Right atrium auricular region (tissue), 2 donors: ENCODE measurements around the gene FOLR1. TPM values are rescaled to one million over a fixed set of nuclear protein-coding genes. Genes with fewer than 3 reads are reported as not detected.
"Not testable (repeated sequence)": the region's sequence is repeated elsewhere in the genome, so short reads cannot be mapped to it uniquely, and the experiment has no call there.

Experiments used
- DNase-seq: peaks from one replicate; pipeline ENCODE4 v3.0.0-alpha.2; 2019; ENCODE audit warnings: low spot score
- H3K27ac ChIP-seq, 2 donors: fragments of 200-600 bp; sonication (generic); 1 replicate in 1 of 2; 2 replicates in 1 of 2; pipeline ENCODE4 v1.5.1; 2016 to 2019
- H3K27me3 ChIP-seq, 2 donors: fragments of 200-600 bp; sonication (generic); one replicate each; pipeline versions ENCODE4 v1.5.1 to v1.6.0; 2017 to 2019
- H3K36me3 ChIP-seq: fragments of 200-600 bp; sonication (generic); one replicate; pipeline ENCODE4 v1.5.1; 2016
- H3K4me1 ChIP-seq, 2 donors: fragments of 200-600 bp; sonication (generic); one replicate each; pipeline versions ENCODE4 v1.5.1 to v1.6.0; 2017 to 2019
- H3K4me3 ChIP-seq, 2 donors: fragments of 200-600 bp; sonication (generic); 1 replicate in 1 of 2; 2 replicates in 1 of 2; pipeline ENCODE4 v1.5.1; 2017 to 2019; ENCODE audit warnings: mild to moderate bottlenecking in 1 of 2, moderate library complexity in 1 of 2
- H3K9me3 ChIP-seq, 2 donors: fragments of 200-600 bp; sonication (generic); one replicate each; pipeline ENCODE4 v1.5.1; 2019
- total RNA-seq, 2 donors: library from RNA; depleted of rRNA; stranded (reverse); fragments of >200 nt; gene quantifications; one replicate each; pipeline ENCODE4 v1.1.0, GENCODE V29; 2016
- TF ChIP-seq, protein P1 (sequence below), 2 donors: fragments of 200-600 bp; sonication (generic); IDR thresholded peaks; one replicate each; pipeline ENCODE4 v1.5.1; 2019; ENCODE audit warnings: antibody characterized with exemption in 2 of 2

Gene FOLR1
- total RNA-seq, 2 donors from 2014 or later: not detected

DNA sequence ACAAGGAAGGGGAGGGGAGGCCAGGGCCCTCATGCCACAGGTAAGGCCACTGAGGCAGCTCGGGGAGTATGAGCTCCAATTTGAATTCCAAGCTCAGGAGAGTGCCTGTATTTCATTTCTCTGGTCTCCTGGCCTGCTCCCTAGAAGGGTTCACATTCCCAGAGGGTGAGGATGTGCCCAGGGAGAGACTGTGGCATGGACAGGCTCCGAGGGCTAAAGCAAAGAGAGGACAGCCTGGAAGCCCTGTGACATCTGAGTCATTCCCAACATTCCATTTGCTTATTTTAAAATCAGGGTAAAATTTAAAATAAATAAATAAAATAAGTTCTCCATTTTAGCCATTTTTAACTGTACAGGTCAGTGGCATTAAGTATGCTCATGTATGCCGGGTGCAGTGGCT lies 18.6 kb upstream of the FOLR1 start:
- TF ChIP-seq, protein P1, sequence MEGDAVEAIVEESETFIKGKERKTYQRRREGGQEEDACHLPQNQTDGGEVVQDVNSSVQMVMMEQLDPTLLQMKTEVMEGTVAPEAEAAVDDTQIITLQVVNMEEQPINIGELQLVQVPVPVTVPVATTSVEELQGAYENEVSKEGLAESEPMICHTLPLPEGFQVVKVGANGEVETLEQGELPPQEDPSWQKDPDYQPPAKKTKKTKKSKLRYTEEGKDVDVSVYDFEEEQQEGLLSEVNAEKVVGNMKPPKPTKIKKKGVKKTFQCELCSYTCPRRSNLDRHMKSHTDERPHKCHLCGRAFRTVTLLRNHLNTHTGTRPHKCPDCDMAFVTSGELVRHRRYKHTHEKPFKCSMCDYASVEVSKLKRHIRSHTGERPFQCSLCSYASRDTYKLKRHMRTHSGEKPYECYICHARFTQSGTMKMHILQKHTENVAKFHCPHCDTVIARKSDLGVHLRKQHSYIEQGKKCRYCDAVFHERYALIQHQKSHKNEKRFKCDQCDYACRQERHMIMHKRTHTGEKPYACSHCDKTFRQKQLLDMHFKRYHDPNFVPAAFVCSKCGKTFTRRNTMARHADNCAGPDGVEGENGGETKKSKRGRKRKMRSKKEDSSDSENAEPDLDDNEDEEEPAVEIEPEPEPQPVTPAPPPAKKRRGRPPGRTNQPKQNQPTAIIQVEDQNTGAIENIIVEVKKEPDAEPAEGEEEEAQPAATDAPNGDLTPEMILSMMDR (IDR thresholded peaks at IDR 0.05): no peak
- H3K4me3 ChIP-seq: no peak overlapping the region
- H3K36me3 ChIP-seq: no peaks in the 10 kb centered on the region
- no peaks in the 10 kb centered on the region for H3K4me1 ChIP-seq
- no peaks in the 10 kb centered on the region for H3K27me3 ChIP-seq
- DNase-seq: no peak
- H3K9me3 ChIP-seq: no peaks in the 10 kb centered on the region
- no peak overlapping the region for H3K27ac ChIP-seq

DNA sequence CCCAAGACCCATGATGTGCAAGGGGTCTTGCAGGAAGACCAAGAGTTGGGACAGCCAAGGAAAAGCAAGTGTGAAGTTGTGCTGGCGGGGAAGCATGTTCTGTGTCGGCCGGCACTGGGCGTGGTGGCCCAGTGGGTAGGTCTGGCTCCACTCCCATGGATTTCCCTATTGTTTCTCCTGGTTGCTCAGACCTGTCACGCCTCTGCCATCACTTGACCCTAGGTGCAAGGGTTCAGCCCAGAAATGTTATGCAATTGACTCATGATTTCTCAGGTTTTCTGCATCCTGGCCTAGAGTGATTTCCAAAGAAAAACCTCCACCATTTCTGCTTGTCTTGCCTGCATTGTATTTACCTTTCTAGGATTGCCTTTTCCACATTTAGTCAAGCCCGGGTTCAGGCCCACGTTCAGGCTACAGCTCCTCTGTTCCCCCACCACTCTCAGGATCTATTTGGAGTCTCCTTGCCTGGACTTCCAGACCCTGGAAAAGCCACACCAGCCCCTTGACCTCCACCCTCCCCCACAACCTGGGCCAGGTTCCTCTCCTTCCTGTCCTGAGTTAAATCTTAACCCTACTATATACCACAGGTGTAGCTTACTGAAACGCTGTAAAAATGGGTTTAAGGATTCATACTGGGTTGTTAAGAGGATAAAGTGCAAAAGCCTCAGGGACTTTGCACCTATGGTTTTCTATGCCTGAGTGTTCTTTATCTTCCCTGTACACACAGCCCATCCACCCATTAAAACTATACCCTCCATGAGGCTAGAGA lies 17.5 kb upstream of the FOLR1 start:
- H3K9me3 ChIP-seq: no peaks in the 10 kb centered on the region
- DNase-seq: no peak
- H3K4me3 ChIP-seq: no peak overlapping the region
- no peak overlapping the region for H3K27ac ChIP-seq
- no peaks in the 10 kb centered on the region for H3K36me3 ChIP-seq
- no peaks in the 10 kb centered on the region for H3K27me3 ChIP-seq
- no peaks in the 10 kb centered on the region for H3K4me1 ChIP-seq
- TF ChIP-seq, protein P1 (IDR thresholded peaks at IDR 0.05): no peak

DNA sequence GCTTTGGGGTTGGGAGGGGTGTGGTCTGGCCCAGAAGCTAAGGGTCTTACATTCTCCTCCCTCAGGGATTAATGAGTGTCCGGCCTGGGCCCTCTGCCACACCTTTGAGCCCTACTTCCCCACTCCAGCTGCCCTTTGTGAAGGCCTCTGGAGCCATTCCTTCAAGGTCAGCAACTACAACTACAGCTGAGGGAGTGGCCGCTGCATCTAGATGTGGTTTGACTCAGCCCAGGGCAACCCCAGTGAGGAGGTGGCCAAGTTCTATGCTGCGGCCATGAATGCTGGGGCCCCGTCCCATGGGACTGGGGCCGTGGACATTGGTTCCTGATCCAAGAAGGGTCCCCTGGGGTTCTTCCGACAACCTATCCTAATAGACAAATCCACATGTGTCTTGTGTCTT lies 14.3 kb upstream of the FOLR1 start:
- H3K27ac ChIP-seq: no peak overlapping the region
- no peaks in the 10 kb centered on the region for H3K36me3 ChIP-seq
- TF ChIP-seq, protein P1 (IDR thresholded peaks at IDR 0.05): no peak
- DNase-seq: no peak
- no peak overlapping the region for H3K4me3 ChIP-seq
- no peaks in the 10 kb centered on the region for H3K4me1 ChIP-seq
- no peaks in the 10 kb centered on the region for H3K9me3 ChIP-seq
- H3K27me3 ChIP-seq: no peaks in the 10 kb centered on the region

DNA sequence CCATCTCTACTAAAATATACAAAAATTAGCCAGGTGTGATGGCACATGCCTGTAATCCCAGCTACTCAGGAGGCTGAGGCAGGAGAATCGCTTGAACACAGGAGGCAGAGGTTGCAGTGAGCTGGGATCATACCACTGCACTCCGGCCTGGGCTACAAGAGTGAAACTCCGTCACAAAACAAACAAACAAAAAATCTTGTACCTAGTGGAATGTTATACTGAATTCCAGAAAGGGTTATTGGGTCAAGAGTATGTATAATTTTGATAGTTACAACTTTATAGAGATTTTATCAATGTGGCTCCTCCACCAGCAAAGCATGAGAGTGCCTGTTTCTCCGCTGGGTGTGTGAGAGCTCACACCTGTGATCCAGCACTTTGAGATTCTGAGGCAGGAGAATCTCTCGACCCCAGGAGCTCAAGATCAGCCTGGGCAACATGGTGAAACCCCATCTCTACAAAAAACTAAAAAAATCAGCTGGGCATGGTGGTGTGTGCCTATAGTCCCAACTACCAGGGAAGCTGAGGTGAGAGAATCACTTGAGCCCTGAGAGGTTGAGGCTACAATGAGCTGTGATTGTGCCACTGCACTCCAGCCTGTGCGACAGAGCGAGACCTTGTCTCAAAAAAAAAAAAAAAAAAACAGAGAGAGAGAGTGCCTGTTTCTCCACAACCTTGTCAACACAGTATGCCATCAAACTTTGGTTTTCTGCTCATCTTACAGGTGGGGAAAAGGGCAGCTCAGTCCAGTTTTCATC lies 12.7 kb upstream of the FOLR1 start:
- Histone ChIP-seq H3K9me3 (no peaks in the 10 kb centered on the region), H3K4me3 (no peak overlapping the region), H3K36me3 (no peaks in the 10 kb centered on the region), H3K27ac (no peak overlapping the region), H3K27me3 (no peaks in the 10 kb centered on the region), H3K4me1 (no peaks in the 10 kb centered on the region)
- DNase-seq: no peak
- TF ChIP-seq, protein P1 (IDR thresholded peaks at IDR 0.05): no peak

DNA sequence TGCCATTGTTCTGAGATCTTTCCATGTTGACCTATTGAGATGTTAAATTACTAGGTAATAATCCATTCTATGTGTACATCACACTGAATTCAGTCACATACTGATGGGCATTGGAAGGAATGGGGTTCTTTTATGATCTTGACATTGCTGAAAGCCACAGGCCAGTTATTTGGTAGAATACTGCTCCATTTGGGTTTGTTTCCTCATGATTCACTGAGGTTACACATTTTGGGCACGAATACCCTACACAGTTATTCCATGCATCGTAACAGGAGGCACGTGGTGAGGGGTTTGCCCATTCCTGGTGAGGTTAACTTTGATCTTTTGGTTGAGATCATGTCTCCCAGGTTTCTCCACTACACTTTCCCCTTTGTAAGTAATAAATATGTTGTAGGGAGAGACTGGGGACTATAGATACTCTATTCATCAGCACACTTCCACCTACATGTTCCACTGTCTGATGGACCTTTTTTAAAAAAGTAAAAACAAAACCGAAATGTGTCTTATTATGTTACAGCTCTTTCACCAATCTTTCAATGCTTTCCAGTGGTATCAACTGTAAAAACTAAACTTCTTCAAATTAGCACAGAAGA lies 12.0 kb upstream of the FOLR1 start:
- Histone ChIP-seq H3K27me3 (no peaks in the 10 kb centered on the region), H3K27ac (no peak overlapping the region), H3K9me3 (no peaks in the 10 kb centered on the region), H3K4me1 (no peaks in the 10 kb centered on the region), H3K36me3 (no peaks in the 10 kb centered on the region), H3K4me3 (no peak overlapping the region)
- TF ChIP-seq, protein P1 (IDR thresholded peaks at IDR 0.05): no peak
- no peak for DNase-seq

DNA sequence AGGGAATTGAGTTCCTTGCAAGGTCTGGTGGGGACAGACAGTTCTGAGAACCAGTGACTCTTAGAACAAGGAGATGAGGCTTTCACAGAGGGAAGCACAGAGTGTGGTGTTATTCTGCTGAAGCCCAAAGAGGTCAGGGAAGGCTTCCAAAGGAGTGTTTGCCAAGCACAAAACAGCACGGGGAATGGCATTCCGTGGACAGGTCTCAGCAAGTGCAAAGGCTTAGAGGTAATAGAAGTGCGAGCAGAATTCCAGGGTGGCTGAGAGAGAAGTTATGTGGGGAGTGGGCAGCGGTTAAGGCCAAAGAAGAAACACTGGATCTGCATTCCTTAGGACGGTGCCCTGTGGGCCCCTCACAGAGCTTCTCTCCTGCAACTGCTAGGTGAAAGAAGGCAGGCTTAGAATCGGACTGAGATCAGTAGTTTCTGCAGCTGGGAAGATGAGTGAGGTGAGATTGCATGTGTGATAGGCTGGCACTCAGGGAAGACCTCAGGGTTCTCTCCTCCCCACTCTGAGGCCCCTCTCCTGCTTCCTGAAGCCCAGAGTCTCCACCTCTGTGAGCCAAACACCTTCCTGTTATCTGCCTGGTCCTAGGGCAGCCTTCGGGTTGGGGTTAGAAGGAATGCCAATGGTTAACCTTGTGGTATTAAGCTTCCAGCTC lies 10.9 kb upstream of the FOLR1 start:
- H3K27me3 ChIP-seq, H3K4me1 ChIP-seq: not testable (repeated sequence)

DNA sequence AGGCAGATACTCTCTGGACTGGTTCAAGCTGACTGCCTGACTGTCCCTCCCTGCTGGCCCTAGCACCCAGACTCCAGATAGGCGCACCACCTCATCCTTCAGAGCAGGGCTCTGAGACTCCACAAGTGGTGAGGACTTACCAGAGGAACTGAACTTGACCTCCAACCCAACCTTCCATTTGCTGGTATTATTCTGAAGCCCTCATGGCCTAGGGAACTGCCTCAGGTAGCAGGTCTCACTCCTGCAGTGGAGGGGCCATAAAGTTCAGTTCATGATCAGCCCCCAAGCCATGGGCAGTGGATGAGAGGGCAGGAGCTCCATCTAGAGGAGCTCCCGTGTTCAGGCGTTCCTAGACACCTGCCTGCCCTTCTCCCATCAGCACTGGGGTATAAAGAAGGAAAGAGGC lies 10.4 kb upstream of the FOLR1 start:
- not testable (repeated sequence) for H3K9me3 ChIP-seq, DNase-seq, H3K4me3 ChIP-seq, H3K4me1 ChIP-seq, H3K27me3 ChIP-seq, H3K36me3 ChIP-seq, H3K27ac ChIP-seq

More for the DNA sequence above, 10.9 kb upstream of the FOLR1 start:
- H3K9me3 ChIP-seq, H3K27ac ChIP-seq, DNase-seq, H3K36me3 ChIP-seq, H3K4me3 ChIP-seq: not testable (repeated sequence)
